Common myeloid progenitor, CD34-positive (primary cell): ENCODE measurements around the gene FAM219B.

ENCODE experiments used
- CTCF ChIA-PET: fragments of 350-600 bp; sonication (Branson Sonifier 250); formaldehyde crosslinking; loops from one replicate; lab custom pipeline; 2021; ENCODE audit warnings: antibody characterized with exemption; lab: Charles Lee
- POLR2A ChIA-PET: fragments of 350-600 bp; sonication (Branson Sonifier 250); formaldehyde crosslinking; loops from one replicate; lab custom pipeline; 2021; ENCODE audit warnings: antibody characterized with exemption; lab: Charles Lee
- DNase-seq, 3 donors: peaks; one replicate each; pipeline versions ENCODE4 v3.0.0 to v3.0.0-alpha.2; 2013
- H3K27ac ChIP-seq, 2 experiments: 1 replicate in 1 of 2; 2 replicates in 1 of 2; pipeline ENCODE4 v1.7.0; 2013; ENCODE audit warnings: inconsistent platforms in 2 of 2, low read length in 2 of 2, mild to moderate bottlenecking in 2 of 2, low read depth in 1 of 2, moderate library complexity in 1 of 2; ENCODE audit not compliant: severe bottlenecking in 2 of 2, insufficient read depth in 1 of 2, poor library complexity in 1 of 2
- H3K27me3 ChIP-seq, 5 experiments: replicated peaks in 2 of 5; 1 replicate in 3 of 5; 2 replicates in 2 of 5; pipeline versions ENCODE4 v1.6.1 to v1.7.0; 2013; ENCODE audit warnings: low read length in 4 of 5, mild to moderate bottlenecking in 2 of 5, moderate library complexity in 2 of 5, inconsistent platforms in 1 of 5; ENCODE audit not compliant: insufficient read depth in 5 of 5, control insufficient read depth in 4 of 5
- H3K36me3 ChIP-seq, 4 experiments: 1 replicate in 2 of 4; 2 replicates in 2 of 4; pipeline versions ENCODE4 v1.6.1 to v1.7.0; 2013; ENCODE audit warnings: low read length in 3 of 4, control low read depth in 1 of 4, mild to moderate bottlenecking in 1 of 4; ENCODE audit not compliant: control insufficient read depth in 4 of 4, insufficient read depth in 4 of 4
- H3K4me1 ChIP-seq, 4 experiments: 1 replicate in 3 of 4; 2 replicates in 1 of 4; pipeline versions ENCODE4 v1.6.1 to v1.7.1; 2013; ENCODE audit warnings: low read length in 3 of 4, mild to moderate bottlenecking in 3 of 4, control low read depth in 1 of 4, inconsistent platforms in 1 of 4, moderate library complexity in 1 of 4; ENCODE audit not compliant: control insufficient read depth in 4 of 4, insufficient read depth in 4 of 4; ENCODE audit errors: control extremely low read depth in 1 of 4
- H3K4me3 ChIP-seq, 7 experiments: 1 replicate in 4 of 7; 2 replicates in 3 of 7; pipeline versions ENCODE4 v1.5.1 to v1.7.0; 2013; ENCODE audit warnings: mild to moderate bottlenecking in 7 of 7, low read length in 6 of 7, moderate library complexity in 6 of 7, inconsistent platforms in 2 of 7, low read depth in 2 of 7, control low read depth in 1 of 7; ENCODE audit not compliant: insufficient read depth in 4 of 7, control insufficient read depth in 1 of 7; ENCODE audit errors: extremely low read depth in 1 of 7
- H3K9me3 ChIP-seq, 5 experiments: 1 replicate in 4 of 5; 2 replicates in 1 of 5; pipeline versions ENCODE4 v1.6.1 to v1.7.1; 2013; ENCODE audit warnings: low read length in 4 of 5, mild to moderate bottlenecking in 2 of 5, inconsistent platforms in 1 of 5, low read depth in 1 of 5, moderate library complexity in 1 of 5; ENCODE audit not compliant: control insufficient read depth in 4 of 5, insufficient read depth in 2 of 5; ENCODE audit errors: control extremely low read depth in 1 of 5
- WGBS: methylation state at CpG from one replicate; pipeline ENCODE4 v1.1.5; 2013; ENCODE audit not compliant: insufficient coverage; 5-methylcytosine and 5-hydroxymethylcytosine counted together

FAM219B gene

GRCh38 chr15:74885461-74885860 lies 21.2 kb downstream of the FAM219B start:
- Histone ChIP-seq H3K4me1 (peaks cover 0 to 41% (median 25%) of the 10 kb centered on the region in 4 experiments), H3K4me3 (no peak overlapping the region), H3K9me3 (peaks cover 0 to 9% (median 5%) of the 10 kb centered on the region in 5 experiments), H3K27me3 (no peaks in the 10 kb centered on the region), H3K27ac (no peak overlapping the region), H3K36me3 (no peaks in the 10 kb centered on the region)
- 94% methylated on average over 2 of the region's 5 CpGs for WGBS
- no peak for DNase-seq
- ChIA-PET CTCF (interaction anchor here (1.0 to 4.3 kb wide), 3 partner anchors 15 kb away, joined by 3 to 29 read pairs (median 4); no protein-coding TSS in a partner anchor), POLR2A (interaction anchor here (0.7 kb wide), 1 partner anchor 32 kb away, joined by 3 read pairs; no protein-coding TSS in a partner anchor)

- CTCF ChIA-PET, result interaction anchor here (1.0 to 4.3 kb wide), 8 partner anchors 9 to 110 kb away, joined by 3 to 29 read pairs (median 4); partner anchors contain the start of gene SCAMP2
- H3K36me3 ChIP-seq, result no peaks in the 10 kb centered on the region
- no peaks in the 10 kb centered on the region for H3K27me3 ChIP-seq
- no peak overlapping the region for H3K4me3 ChIP-seq
- no peak for DNase-seq
- WGBS, result 93% methylated on average over 3 of the region's 4 CpGs
- peaks cover 0 to 9% (median 5%) of the 10 kb centered on the region in 5 experiments for H3K9me3 ChIP-seq
- POLR2A ChIA-PET, result interaction anchor here (0.7 kb wide), 1 partner anchor 32 kb away, joined by 3 read pairs; no protein-coding TSS in a partner anchor
- H3K27ac ChIP-seq, result no peak overlapping the region
- peaks cover 0 to 34% (median 19%) of the 10 kb centered on the region in 4 experiments for H3K4me1 ChIP-seq
Measured at GRCh38 chr15:74884428-74885223, 22.0 kb downstream of the FAM219B start.

- ChIA-PET CTCF (interaction anchor here (3.2 to 4.3 kb wide), 3 partner anchors 8 to 18 kb away, joined by 10 to 29 read pairs (median 10); partner anchors contain the start of gene MPI), POLR2A (interaction anchor here (1.4 kb wide), 1 partner anchor 13 kb away, joined by 4 read pairs; no protein-coding TSS in a partner anchor)
- H3K4me1 ChIP-seq, result peaks cover 0 to 22% (median 8%) of the 10 kb centered on the region in 4 experiments
- no peak overlapping the region for H3K4me3 ChIP-seq
- no peaks in the 10 kb centered on the region for H3K27me3 ChIP-seq
- no peak for DNase-seq
- 100% methylated on average over 1 of the region's 6 CpGs for WGBS
- H3K9me3 ChIP-seq, result peaks cover 0 to 9% (median 5%) of the 10 kb centered on the region in 5 experiments
- H3K36me3 ChIP-seq, result no peaks in the 10 kb centered on the region
- no peak overlapping the region for H3K27ac ChIP-seq
Measured at GRCh38 chr15:74882528-74882927, 24.1 kb downstream of the FAM219B start.

- POLR2A ChIA-PET, result interaction anchor here (0.6 kb wide), 1 partner anchor 192 kb away, joined by 4 read pairs; no protein-coding TSS in a partner anchor
- H3K4me1 ChIP-seq, result peaks cover 0 to 9% (median 6%) of the 10 kb centered on the region in 4 experiments
- H3K27me3 ChIP-seq, result no peaks in the 10 kb centered on the region
- no peak overlapping the region for H3K4me3 ChIP-seq
- WGBS, result 100% methylated on average over 1 of the region's 4 CpGs
- peaks cover 0 to 9% (median 5%) of the 10 kb centered on the region in 5 experiments for H3K9me3 ChIP-seq
- H3K36me3 ChIP-seq, result no peaks in the 10 kb centered on the region
- DNase-seq, result no peak
- no peak overlapping the region for H3K27ac ChIP-seq
- CTCF ChIA-PET, result no interaction called here
Measured at GRCh38 chr15:74878273-74878672, 28.4 kb downstream of the FAM219B start.

- ChIA-PET CTCF (interaction anchor here (1.0 to 3.3 kb wide), 3 partner anchors 10 to 28 kb away, joined by 4 to 22 read pairs (median 12); no protein-coding TSS in a partner anchor), POLR2A (interaction anchor here (0.9 to 1.8 kb wide), 2 partner anchors 15 to 16 kb away, joined by 3 to 4 read pairs; partner anchors contain the start of gene MPI)
- Histone ChIP-seq H3K27ac (peak overlapping the region in 1 of 2 experiments; percentile 98), H3K36me3 (no peaks in the 10 kb centered on the region), H3K27me3 (no peaks in the 10 kb centered on the region), H3K9me3 (no peaks in the 10 kb centered on the region), H3K4me1 (peaks cover 18 to 47% (median 44%) of the 10 kb centered on the region in 4 experiments), H3K4me3 (peak overlapping the region in 6 of 7 experiments; percentile 83 to 97 (median 88))
- 30% methylated on average over 11 of the region's 16 CpGs for WGBS
- peak in 2 of 3 donors; percentile 41 to 50 for DNase-seq
Measured at GRCh38 chr15:74873756-74874424, 32.8 kb downstream of the FAM219B start.

- Histone ChIP-seq H3K27ac (peak within 1 kb of the TSS; percentile 95 to 98), H3K36me3 (no peaks in the 10 kb centered on the region), H3K27me3 (no peaks in the 10 kb centered on the region), H3K9me3 (no peaks in the 10 kb centered on the region), H3K4me1 (peaks cover 23 to 54% (median 51%) of the 10 kb centered on the region in 4 experiments), H3K4me3 (peak within 1 kb of the TSS; percentile 73 to 97 (median 87))
- peak; percentile 95 to 98 (median 97) for DNase-seq
- CTCF ChIA-PET, result interaction anchor here (1.0 to 3.3 kb wide), 3 partner anchors 11 to 29 kb away, joined by 4 to 22 read pairs (median 12); no protein-coding TSS in a partner anchor
- WGBS, result 0% methylated on average over 15 of the region's 52 CpGs
- POLR2A ChIA-PET, result interaction anchor here (0.8 to 1.8 kb wide), 4 partner anchors 14 to 28 kb away, joined by 3 to 4 read pairs (median 3); partner anchors contain the start of gene MPI
Measured at GRCh38 chr15:74873036-74873755, 33.5 kb downstream of the FAM219B start, which contains the start of gene SCAMP2. Gene SCAMP2, minus strand, starts transcription at chr15:74873365. Its CDS starts 110 bp downstream, at chr15:74873255.
